ENCODE data around the gene PPIE.

GRCh38 chr1:39760074-39761008, 21.7 kb downstream of the PPIE start:
- TF ChIP-seq, protein P1, sequence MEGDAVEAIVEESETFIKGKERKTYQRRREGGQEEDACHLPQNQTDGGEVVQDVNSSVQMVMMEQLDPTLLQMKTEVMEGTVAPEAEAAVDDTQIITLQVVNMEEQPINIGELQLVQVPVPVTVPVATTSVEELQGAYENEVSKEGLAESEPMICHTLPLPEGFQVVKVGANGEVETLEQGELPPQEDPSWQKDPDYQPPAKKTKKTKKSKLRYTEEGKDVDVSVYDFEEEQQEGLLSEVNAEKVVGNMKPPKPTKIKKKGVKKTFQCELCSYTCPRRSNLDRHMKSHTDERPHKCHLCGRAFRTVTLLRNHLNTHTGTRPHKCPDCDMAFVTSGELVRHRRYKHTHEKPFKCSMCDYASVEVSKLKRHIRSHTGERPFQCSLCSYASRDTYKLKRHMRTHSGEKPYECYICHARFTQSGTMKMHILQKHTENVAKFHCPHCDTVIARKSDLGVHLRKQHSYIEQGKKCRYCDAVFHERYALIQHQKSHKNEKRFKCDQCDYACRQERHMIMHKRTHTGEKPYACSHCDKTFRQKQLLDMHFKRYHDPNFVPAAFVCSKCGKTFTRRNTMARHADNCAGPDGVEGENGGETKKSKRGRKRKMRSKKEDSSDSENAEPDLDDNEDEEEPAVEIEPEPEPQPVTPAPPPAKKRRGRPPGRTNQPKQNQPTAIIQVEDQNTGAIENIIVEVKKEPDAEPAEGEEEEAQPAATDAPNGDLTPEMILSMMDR (conservative IDR thresholded peaks at IDR 0.05; ENCODE audit: low read depth in 2 of 2): no peak
- TF ChIP-seq ETS1 (IDR thresholded peaks at IDR 0.05) (no peak), CREB1 (CRISPR knock-in tag; IDR thresholded peaks at IDR 0.05; ENCODE audit: low read depth) (no peak), EZH2phosphoT487 (IDR thresholded peaks at IDR 0.05; ENCODE audit: unreplicated experiment) (no peak)
